Stimulated activated CD4-positive, alpha-beta T cell treated with anti-CD3 and anti-CD28 coated beads, Interleukin-1b, Interleukin-23, amount 100 ng/mL, for 48 hours (primary cell): ENCODE results near the gene FAM83E.

Experiments used
- DNase-seq: peaks from one replicate; pipeline ENCODE4 v3.0.0-alpha.2; 2020

Gene FAM83E

GRCh38 chr19:48627865-48628314 is 13.0 kb upstream of the FAM83E start:
- DNase-seq: no peak

GRCh38 chr19:48627201-48627864 is 12.5 kb upstream of the FAM83E start:
- DNase-seq: no peak

- DNase-seq: no peak
These were observed 11.0 kb upstream of the FAM83E start for GRCh38 chr19:48625891-48626327.

GRCh38 chr19:48624791-48625723 is 10.2 kb upstream of the FAM83E start:
- DNase-seq: no peak

- DNase-seq: peak; percentile 98
These were observed 9.3 kb upstream of the FAM83E start for GRCh38 chr19:48624067-48624594.

GRCh38 chr19:48623556-48624066 is 8.7 kb upstream of the FAM83E start:
- DNase-seq: no peak

GRCh38 chr19:48619692-48620585 is 5.1 kb upstream of the FAM83E start:
- no peak for DNase-seq

GRCh38 chr19:48618916-48619691 is 4.2 kb upstream of the FAM83E start, which contains the start of the genes RPL18 and SPHK2:
RPL18 (minus strand) TSS chr19:48619178; CDS start chr19:48619143, 35 bp downstream.
SPHK2 (plus strand) TSS chr19:48619506; CDS start chr19:48620515, 1,009 bp downstream.
- DNase-seq: peak; percentile 96

- DNase-seq: no peak
These were observed 3.5 kb upstream of the FAM83E start for GRCh38 chr19:48618278-48618915.

- no peak for DNase-seq
These were observed 2.5 kb upstream of the FAM83E start for GRCh38 chr19:48617146-48617937.

- no peak for DNase-seq
These were observed 1.7 kb upstream of the FAM83E start for GRCh38 chr19:48616491-48617056.

GRCh38 chr19:48616041-48616436 is 1.2 kb upstream of the FAM83E start:
- DNase-seq: no peak

GRCh38 chr19:48615231-48616040 is 560 bp upstream of the FAM83E start:
- DNase-seq: no peak

GRCh38 chr19:48613852-48614435 is 932 bp downstream of the FAM83E start:
- DNase-seq: no peak

GRCh38 chr19:48613024-48613851 is 1.6 kb downstream of the FAM83E start:
- DNase-seq: no peak

- no peak for DNase-seq
These were observed 3.0 kb downstream of the FAM83E start for GRCh38 chr19:48611872-48612271.

GRCh38 chr19:48609571-48610108 is 5.2 kb downstream of the FAM83E start:
- no peak for DNase-seq
